ENCODE measurements around the gene SETD3. TPM values are rescaled to one million over a fixed set of nuclear protein-coding genes. Genes with fewer than 3 reads are reported as not detected.

Gene SETD3
- total and polyA plus RNA-seq, 10 of the 15 experiments (the other 5 are each of a cell fraction or from before 2014, with no cell fraction given), result 11.3 to 44.2 (median 36.5) TPM

DNA sequence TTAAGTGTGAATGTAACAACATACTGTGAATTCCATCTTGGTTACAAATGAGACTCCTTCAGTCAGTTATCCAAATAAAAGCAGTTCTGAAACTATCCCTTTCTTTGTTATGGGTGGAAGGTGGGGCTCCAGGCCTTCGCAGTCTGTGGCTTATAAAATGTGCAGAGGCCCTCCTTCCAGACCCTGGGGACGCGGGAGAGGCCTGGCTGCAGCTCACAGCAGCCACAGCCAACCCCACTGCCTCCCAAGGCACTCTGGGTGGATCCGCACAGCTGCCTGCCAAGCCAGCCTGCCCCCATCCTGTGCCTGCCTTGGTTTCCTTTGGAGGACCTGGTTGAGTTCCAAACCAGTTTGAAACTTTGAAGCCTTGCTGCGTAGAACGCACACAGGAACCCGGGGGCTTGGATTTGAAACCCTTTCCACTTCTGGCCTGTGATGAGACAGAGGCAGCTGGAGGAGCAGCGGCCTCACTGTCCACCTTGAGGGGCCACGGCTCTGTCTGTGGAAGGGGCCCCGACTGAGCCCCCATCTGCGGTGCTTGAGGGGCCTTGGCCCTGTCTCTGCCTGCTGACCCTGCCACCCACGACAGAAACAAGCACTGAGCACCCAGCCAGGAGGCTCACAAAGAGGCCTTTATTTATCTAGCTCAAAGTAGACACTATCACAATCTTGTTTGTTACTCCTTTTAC lies 30.9 kb upstream of the SETD3 start:
- no peak for ATAC-seq
- FAIRE-seq, result no peak
- CTCF ChIA-PET, result no interaction called here
- H3K79me2 ChIP-seq (ENCODE audit: control insufficient read depth, insufficient read depth, low read length), result no peaks in the 10 kb centered on the region
- no TSS peak for BruUV-seq (replicated peaks)
- H2AFZ ChIP-seq (ENCODE audit: control insufficient read depth, low read depth, low read length), result no peak overlapping the region
- H3K27ac ChIP-seq (ENCODE audit: control insufficient read depth, insufficient read depth), result no peak overlapping the region
- RAD21 ChIA-PET (ENCODE audit: unreplicated experiment), result no interaction called here
- H3K4me2 ChIP-seq (ENCODE audit: control insufficient read depth, insufficient read depth), result no peak overlapping the region
- H3K36me3 ChIP-seq (ENCODE audit: control insufficient read depth in 2 of 2, insufficient read depth in 2 of 2, low read length in 1 of 2), result peaks cover 23 to 26% of the 10 kb centered on the region in 2 experiments
- no peaks in the 10 kb centered on the region for H3K27me3 ChIP-seq (replicated peaks in 1 of 2; ENCODE audit: control insufficient read depth in 2 of 2, insufficient read depth in 2 of 2, low read length in 1 of 2)
- no peak overlapping the region for H3K9ac ChIP-seq (ENCODE audit: control insufficient read depth, insufficient read depth, low read length)
- 92% methylated on average over 12 of the region's 12 CpGs for WGBS (ENCODE audit: insufficient coverage, insufficient replicate concordance, low lambda C conversion rate, missing lambda C conversion rate)
- intact Hi-C loops (cut with micrococcal nuclease; ENCODE audit: unreplicated experiment) (no loop called here), in situ Hi-C loops (cut with MboI) (no loop called here)
- DNase-seq (ENCODE audit: low read depth, low spot score), result no peak
- TF ChIP-seq CREB1 (IDR thresholded peaks at IDR 0.05; ENCODE audit: low read depth) (no peak), POLR2AphosphoS2 (IDR thresholded peaks at IDR 0.05; ENCODE audit: low read depth, low read length) (no peak), ZNF24 (IDR thresholded peaks at IDR 0.05) (no peak), RAD51 (IDR thresholded peaks at IDR 0.05) (no peak), CHD2 (IDR thresholded peaks at IDR 0.05; ENCODE audit: borderline replicate concordance, low read depth, low read length) (no peak), RCOR1 (conservative IDR thresholded peaks at IDR 0.05; ENCODE audit: low read depth, low read length) (no peak), STAT1 (conservative IDR thresholded peaks at IDR 0.05) (no peak), ZZZ3 (IDR thresholded peaks at IDR 0.05; ENCODE audit: control insufficient read depth, insufficient read length, low read depth) (no peak)
- TF ChIP-seq, protein P1, sequence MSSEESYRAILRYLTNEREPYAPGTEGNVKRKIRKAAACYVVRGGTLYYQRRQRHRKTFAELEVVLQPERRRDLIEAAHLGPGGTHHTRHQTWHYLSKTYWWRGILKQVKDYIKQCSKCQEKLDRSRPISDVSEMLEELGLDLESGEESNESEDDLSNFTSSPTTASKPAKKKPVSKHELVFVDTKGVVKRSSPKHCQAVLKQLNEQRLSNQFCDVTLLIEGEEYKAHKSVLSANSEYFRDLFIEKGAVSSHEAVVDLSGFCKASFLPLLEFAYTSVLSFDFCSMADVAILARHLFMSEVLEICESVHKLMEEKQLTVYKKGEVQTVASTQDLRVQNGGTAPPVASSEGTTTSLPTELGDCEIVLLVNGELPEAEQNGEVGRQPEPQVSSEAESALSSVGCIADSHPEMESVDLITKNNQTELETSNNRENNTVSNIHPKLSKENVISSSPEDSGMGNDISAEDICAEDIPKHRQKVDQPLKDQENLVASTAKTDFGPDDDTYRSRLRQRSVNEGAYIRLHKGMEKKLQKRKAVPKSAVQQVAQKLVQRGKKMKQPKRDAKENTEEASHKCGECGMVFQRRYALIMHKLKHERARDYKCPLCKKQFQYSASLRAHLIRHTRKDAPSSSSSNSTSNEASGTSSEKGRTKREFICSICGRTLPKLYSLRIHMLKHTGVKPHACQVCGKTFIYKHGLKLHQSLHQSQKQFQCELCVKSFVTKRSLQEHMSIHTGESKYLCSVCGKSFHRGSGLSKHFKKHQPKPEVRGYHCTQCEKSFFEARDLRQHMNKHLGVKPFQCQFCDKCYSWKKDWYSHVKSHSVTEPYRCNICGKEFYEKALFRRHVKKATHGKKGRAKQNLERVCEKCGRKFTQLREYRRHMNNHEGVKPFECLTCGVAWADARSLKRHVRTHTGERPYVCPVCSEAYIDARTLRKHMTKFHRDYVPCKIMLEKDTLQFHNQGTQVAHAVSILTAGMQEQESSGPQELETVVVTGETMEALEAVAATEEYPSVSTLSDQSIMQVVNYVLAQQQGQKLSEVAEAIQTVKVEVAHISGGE (CRISPR knock-in tag; IDR thresholded peaks at IDR 0.05), result no peak
- POLR2A ChIA-PET, result no interaction called here
- SMC1A ChIA-PET (ENCODE audit: uncharacterized antibody, unreplicated experiment), result no interaction called here
- no peak overlapping the region for H3K4me3 ChIP-seq
- no peaks in the 10 kb centered on the region for H3K9me3 ChIP-seq (replicated peaks; ENCODE audit: control insufficient read depth, insufficient read depth, low read length)
- no peaks in the 10 kb centered on the region for H3K4me1 ChIP-seq (ENCODE audit: control insufficient read depth, insufficient read depth, low read length)
- no peaks in the 10 kb centered on the region for H4K20me1 ChIP-seq (ENCODE audit: control insufficient read depth, insufficient read depth)

All from GM12878 (cell line).